H9 (cell line): ENCODE data around the gene NDUFS6. TPM values are rescaled to one million over a fixed set of nuclear protein-coding genes. Genes with fewer than 3 reads are reported as not detected.
A peak's percentile ranks its signal among the peaks of the same experiment; 100 is the strongest.

Source experiments
- DNase-seq: peaks from one replicate; pipeline ENCODE4 v3.0.0-alpha.2; 2017
- H2AFZ ChIP-seq: one replicate; pipeline ENCODE4 v1.6.1; 2013; ENCODE audit warnings: mild to moderate bottlenecking, low read length, control low read depth, moderate library complexity
- H2AK5ac ChIP-seq: 2 replicates; pipeline ENCODE4 v1.6.1; 2013; ENCODE audit warnings: low read length, control low read depth, mixed read lengths; ENCODE audit not compliant: insufficient read length
- H2BK120ac ChIP-seq: one replicate; pipeline ENCODE4 v1.6.1; 2013; ENCODE audit warnings: low read depth, mild to moderate bottlenecking, low read length, control low read depth, inconsistent platforms; ENCODE audit not compliant: poor library complexity, severe bottlenecking
- H2BK12ac ChIP-seq: 2 replicates; pipeline ENCODE4 v1.6.1; 2013; ENCODE audit warnings: low read length, control low read depth, mixed read lengths, low read depth; ENCODE audit not compliant: insufficient read length
- H2BK15ac ChIP-seq: 2 replicates; pipeline ENCODE4 v1.6.1; 2013; ENCODE audit warnings: low read depth, low read length, control low read depth
- H2BK20ac ChIP-seq: one replicate; pipeline ENCODE4 v1.6.1; 2013; ENCODE audit warnings: low read depth, mild to moderate bottlenecking, low read length, control low read depth, inconsistent platforms; ENCODE audit not compliant: poor library complexity, severe bottlenecking
- H2BK5ac ChIP-seq: 2 replicates; pipeline ENCODE4 v1.6.1; 2013; ENCODE audit warnings: low read length, control low read depth, mixed read lengths; ENCODE audit not compliant: insufficient read length
- H3K14ac ChIP-seq: 2 replicates; pipeline ENCODE4 v1.6.1; 2013; ENCODE audit warnings: low read length, control low read depth; ENCODE audit not compliant: insufficient read depth
- H3K18ac ChIP-seq: 2 replicates; pipeline ENCODE4 v1.6.1; 2013; ENCODE audit warnings: low read depth, mild to moderate bottlenecking, mixed read lengths, low read length, control low read depth; ENCODE audit not compliant: insufficient read length
- H3K23ac ChIP-seq: 2 replicates; pipeline ENCODE4 v1.6.1; 2013; ENCODE audit warnings: low read length, control low read depth, mixed read lengths, low read depth; ENCODE audit not compliant: insufficient read length
- H3K23me2 ChIP-seq: 2 replicates; pipeline ENCODE4 v1.6.1; 2013; ENCODE audit warnings: low read depth, mild to moderate bottlenecking, mixed read lengths, low read length, control low read depth; ENCODE audit not compliant: insufficient read length, poor library complexity, severe bottlenecking
- H3K27ac ChIP-seq: 2 replicates; pipeline ENCODE4 v1.5.1; 2013; ENCODE audit warnings: low read length, control low read depth, mixed read lengths, low read depth; ENCODE audit not compliant: insufficient read length
- H3K27me3 ChIP-seq: 2 replicates; pipeline ENCODE4 v1.6.1; 2013; ENCODE audit warnings: low read length, control low read depth, inconsistent platforms; ENCODE audit not compliant: insufficient read depth
- H3K4ac ChIP-seq: 2 replicates; pipeline ENCODE4 v1.6.1; 2013; ENCODE audit warnings: low read depth, mild to moderate bottlenecking, control low read depth, inconsistent platforms, low read length, moderate library complexity
- H3K4me1 ChIP-seq: 2 replicates; pipeline ENCODE4 v1.6.1; 2013; ENCODE audit warnings: low read length, control low read depth, inconsistent platforms; ENCODE audit not compliant: insufficient read depth
- H3K4me2 ChIP-seq: 2 replicates; pipeline ENCODE4 v1.6.1; 2013; ENCODE audit warnings: low read length, control low read depth, mixed read lengths; ENCODE audit not compliant: insufficient read length, insufficient read depth
- H3K56ac ChIP-seq: 2 replicates; pipeline ENCODE4 v1.6.1; 2013; ENCODE audit warnings: low read depth, mild to moderate bottlenecking, mixed read lengths, low read length, control low read depth; ENCODE audit not compliant: insufficient read length
- H3K79me1 ChIP-seq: 2 replicates; pipeline ENCODE4 v1.6.1; 2013; ENCODE audit warnings: low read depth, mild to moderate bottlenecking, moderate library complexity, low read length, control low read depth, inconsistent platforms; ENCODE audit not compliant: insufficient read depth, poor library complexity, severe bottlenecking
- H3K79me2 ChIP-seq: 2 replicates; pipeline ENCODE4 v1.6.1; 2013; ENCODE audit warnings: low read length, control low read depth, inconsistent platforms; ENCODE audit not compliant: insufficient read depth
- H3K9ac ChIP-seq: 2 replicates; pipeline ENCODE4 v1.6.1; 2013; ENCODE audit warnings: low read length, control low read depth, mixed read lengths; ENCODE audit not compliant: insufficient read length; ENCODE audit errors: extremely low read depth
- H3K9me3 ChIP-seq: one replicate; pipeline ENCODE4 v1.6.1; 2013; ENCODE audit warnings: low read depth, low read length, inconsistent platforms; ENCODE audit not compliant: control insufficient read depth
- H3T11ph ChIP-seq: one replicate; pipeline ENCODE4 v1.6.1; 2013; ENCODE audit warnings: mild to moderate bottlenecking, low read length, control low read depth, inconsistent platforms
- H4K20me1 ChIP-seq: one replicate; pipeline ENCODE4 v1.6.1; 2013; ENCODE audit not compliant: control insufficient read depth, insufficient read length, insufficient read depth
- H4K5ac ChIP-seq: 2 replicates; pipeline ENCODE4 v1.6.1; 2013; ENCODE audit warnings: low read depth, mild to moderate bottlenecking, mixed read lengths, low read length, control low read depth; ENCODE audit not compliant: insufficient read length
- H4K8ac ChIP-seq: replicated peaks from 2 replicates; pipeline ENCODE4 v1.6.1; 2013; ENCODE audit warnings: low read length, control low read depth, mixed read lengths, low read depth; ENCODE audit not compliant: insufficient read length
- H4K91ac ChIP-seq: 2 replicates; pipeline ENCODE4 v1.6.1; 2013; ENCODE audit warnings: low read depth, mild to moderate bottlenecking, moderate library complexity, mixed read lengths, low read length, control low read depth; ENCODE audit not compliant: insufficient read length
- H3K27ac Mint-ChIP-seq, 3 experiments: 2 replicates in 2 of 3; 3 replicates in 1 of 3; pipeline ENCODE4 v1.8.0; 2020 to 2021; ENCODE audit warnings: mixed read lengths in 3 of 3, mild to moderate bottlenecking in 1 of 3, moderate library complexity in 1 of 3
- H3K27me3 Mint-ChIP-seq: 2 replicates; pipeline ENCODE4 v1.8.0; 2021; ENCODE audit warnings: low read depth, mild to moderate bottlenecking, moderate library complexity, mixed read lengths
- H3K36me3 Mint-ChIP-seq, 3 experiments: 2 replicates in 2 of 3; 3 replicates in 1 of 3; pipeline ENCODE4 v1.8.0; 2020 to 2021; ENCODE audit warnings: low read depth in 3 of 3, mixed read lengths in 3 of 3; ENCODE audit not compliant: insufficient read depth in 1 of 3
- H3K4me1 Mint-ChIP-seq, 2 experiments: 2 replicates each; pipeline ENCODE4 v1.8.0; 2020; ENCODE audit warnings: mixed read lengths in 2 of 2
- H3K4me3 Mint-ChIP-seq, 2 experiments: 2 replicates in 1 of 2; 3 replicates in 1 of 2; pipeline ENCODE4 v1.8.0; 2020 to 2021; ENCODE audit warnings: mild to moderate bottlenecking in 2 of 2, mixed read lengths in 2 of 2, moderate library complexity in 1 of 2
- H3K9me3 Mint-ChIP-seq, 2 experiments: 2 replicates in 1 of 2; 3 replicates in 1 of 2; pipeline ENCODE4 v1.8.0; 2020; ENCODE audit warnings: mild to moderate bottlenecking in 2 of 2, mixed read lengths in 2 of 2, moderate library complexity in 1 of 2
- CTCF ChIP-seq: fragments of 200-600 bp; sonication (generic); conservative IDR thresholded peaks from 3 replicates; pipeline ENCODE4 v1.8.0; 2021; ENCODE audit warnings: antibody characterized with exemption, mild to moderate bottlenecking
- WGBS: extraction: QIAGEN DNeasy Blood & Tissue Kit; methylation state at CpG from one replicate; pipeline ENCODE4 v1.1.7; 2013; ENCODE audit warnings: missing lambda C conversion rate, low lambda C conversion rate, mixed read lengths; ENCODE audit not compliant: insufficient read length; ENCODE audit errors: extremely low coverage; 5-methylcytosine and 5-hydroxymethylcytosine counted together
- total RNA-seq: library from RNA; stranded (reverse); gene quantifications from 2 replicates; pipeline ENCODE4 v1.2.1, GENCODE V29; 2021

The NDUFS6 gene
- total RNA-seq, 1 experiment from 2014 or later, result 62.5 TPM

- H3K27ac Mint-ChIP-seq, result 0 out of 7 replicates have a peak overlapping the region, but pooled peaks of 1 of the 3 experiments have one; percentile 32
- H3K79me2 ChIP-seq, result no peaks in the 10 kb centered on the region
- H2AFZ ChIP-seq, result no peak overlapping the region
- no peaks in the 10 kb centered on the region for H3K23me2 ChIP-seq
- no peak overlapping the region for H3T11ph ChIP-seq
- no peak overlapping the region for H3K14ac ChIP-seq
- no peak overlapping the region for H3K27ac ChIP-seq
- no peak overlapping the region for H2BK15ac ChIP-seq
- no peaks in the 10 kb centered on the region for H4K20me1 ChIP-seq
- no peaks in the 10 kb centered on the region for H3K36me3 Mint-ChIP-seq
- no peak overlapping the region for H2BK120ac ChIP-seq
- no peaks in the 10 kb centered on the region for H3K79me1 ChIP-seq
- no peak overlapping the region for H2AK5ac ChIP-seq
- DNase-seq, result peak; percentile 26
- H3K18ac ChIP-seq, result no peak overlapping the region
- no peak overlapping the region for H4K5ac ChIP-seq
- H3K56ac ChIP-seq, result no peak overlapping the region
- H3K23ac ChIP-seq, result no peak overlapping the region
- H2BK5ac ChIP-seq, result no peak overlapping the region
- H3K27me3 Mint-ChIP-seq, result peaks cover 10% of the 10 kb centered on the region
- no peak for TF ChIP-seq CTCF
- H3K9me3 Mint-ChIP-seq, result no peaks in the 10 kb centered on the region; a peak in 1 of 5 replicates
- no peak overlapping the region for H3K4me3 Mint-ChIP-seq
- H2BK20ac ChIP-seq, result no peak overlapping the region
- no peak overlapping the region for H4K91ac ChIP-seq
- no peak overlapping the region for H3K4me2 ChIP-seq
- H3K9ac ChIP-seq, result no peak overlapping the region
- no peaks in the 10 kb centered on the region; the same call in 1 of the 2 replicates for H3K4me1 ChIP-seq
- H2BK12ac ChIP-seq, result no peak overlapping the region
- H3K4me1 Mint-ChIP-seq, result peaks cover 7 to 13% of the 10 kb centered on the region in 2 experiments; a peak in 3 of 4 replicates
- WGBS, result no CpG with 5 or more reads among the region's 32 CpGs
- H3K9me3 ChIP-seq, result no peaks in the 10 kb centered on the region
- no peak overlapping the region for H3K4ac ChIP-seq
- H3K27me3 ChIP-seq, result no peaks in the 10 kb centered on the region; the same call in 1 of the 2 replicates
- H4K8ac ChIP-seq, result no peak overlapping the region
Measured at GRCh38 chr5:1763960-1764605, 37.1 kb upstream of the NDUFS6 start.
